GM19452 (cell line): Measurements from ENCODE around the gene KRCC1.

Experiments used
- ATAC-seq: cut with Tn5 transposase; IDR thresholded peaks from one replicate; pipeline ENCODE4 v1.9.1; 2021; ENCODE audit not compliant: unreplicated experiment

Gene KRCC1

GRCh38 chr2:88055371-88056128, at the start of gene KRCC1:
KRCC1 (minus strand) TSS chr2:88055783; CDS start chr2:88028563, 27,220 bp downstream.
- peak; percentile 89 for ATAC-seq

DNA sequence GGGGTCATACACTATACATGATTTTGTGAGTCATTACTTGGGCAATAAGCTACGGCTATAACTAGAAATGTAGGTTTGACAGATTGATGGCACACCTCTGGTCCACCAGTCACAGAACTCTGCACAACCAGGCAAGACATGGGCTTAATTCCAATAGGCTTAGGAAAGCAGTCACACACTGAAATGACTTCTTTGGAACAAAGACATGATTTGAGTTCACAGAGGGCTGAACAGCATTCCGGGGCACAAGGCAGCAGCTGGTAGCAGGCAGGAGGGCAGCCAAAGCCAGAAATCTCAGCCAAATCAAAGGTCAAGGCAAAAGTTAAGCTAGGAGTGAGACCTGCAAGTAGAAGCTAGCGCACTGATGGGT, 44.9 kb upstream of the KRCC1 start:
- no peak for ATAC-seq

- no peak for ATAC-seq
These were observed 44.4 kb upstream of the KRCC1 start for GRCh38 chr2:88099798-88100488.

DNA sequence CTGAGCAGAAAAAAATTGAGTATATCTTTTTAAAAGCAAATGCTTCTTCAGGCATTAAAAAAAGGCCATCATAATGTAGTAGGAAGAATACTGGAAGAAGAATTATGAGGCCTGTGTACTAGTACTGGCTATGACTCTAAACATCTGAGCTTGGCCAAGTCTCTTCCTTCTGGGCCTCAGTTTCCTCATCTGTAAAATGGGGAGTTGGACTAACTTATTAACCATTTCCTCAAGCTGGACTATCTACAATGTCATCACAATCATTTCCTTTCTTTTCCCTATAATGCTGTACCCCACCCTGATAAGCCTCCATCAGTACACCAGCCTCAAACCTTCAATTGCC, 42.9 kb upstream of the KRCC1 start:
- ATAC-seq = no peak

- ATAC-seq = no peak
These were observed 42.4 kb upstream of the KRCC1 start for GRCh38 chr2:88097891-88098557.

- no peak for ATAC-seq
These were observed 41.6 kb upstream of the KRCC1 start for GRCh38 chr2:88097192-88097591.

GRCh38 chr2:88096708-88097107, 41.1 kb upstream of the KRCC1 start:
- no peak for ATAC-seq

- no peak for ATAC-seq
These were observed 39.4 kb upstream of the KRCC1 start for GRCh38 chr2:88095022-88095421.

DNA sequence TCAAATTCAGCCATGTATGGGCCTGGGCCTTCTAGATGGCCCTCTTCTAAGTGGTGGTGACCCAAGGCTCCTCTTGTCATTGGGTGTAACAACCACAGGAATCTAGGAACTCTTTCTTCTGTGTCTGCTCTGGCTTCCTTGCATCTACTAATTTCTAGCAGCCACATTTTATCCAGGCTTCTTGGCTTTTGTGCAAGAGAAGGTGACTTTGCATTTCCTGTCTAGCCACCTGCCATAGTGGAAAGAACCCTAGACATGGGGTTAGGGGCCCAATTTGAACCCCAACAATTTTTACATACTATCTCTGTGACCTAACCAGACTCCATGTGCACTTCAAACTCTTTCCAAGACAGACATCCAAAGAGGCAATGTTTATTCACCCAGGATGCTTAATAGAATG, 37.2 kb upstream of the KRCC1 start:
- ATAC-seq = no peak

DNA sequence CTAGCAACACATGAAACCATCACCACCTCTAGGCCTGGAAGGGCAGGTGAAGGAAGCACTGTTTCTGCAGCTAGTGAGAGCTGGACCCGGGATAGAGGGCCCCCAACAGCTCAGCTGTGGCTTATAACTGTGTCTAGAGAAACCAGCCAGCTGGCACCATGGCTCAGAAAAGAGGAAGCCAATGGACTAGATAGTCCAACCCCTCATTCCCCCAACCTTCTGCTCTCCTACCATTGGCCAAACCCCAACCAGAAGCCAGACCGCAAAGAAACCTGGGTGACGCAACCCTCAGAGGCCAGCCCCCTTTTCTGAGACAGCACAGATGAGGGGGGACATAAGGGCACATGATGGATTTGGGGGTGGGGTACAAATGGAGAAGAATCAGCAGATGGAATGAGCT, 36.4 kb upstream of the KRCC1 start:
- ATAC-seq = no peak

DNA sequence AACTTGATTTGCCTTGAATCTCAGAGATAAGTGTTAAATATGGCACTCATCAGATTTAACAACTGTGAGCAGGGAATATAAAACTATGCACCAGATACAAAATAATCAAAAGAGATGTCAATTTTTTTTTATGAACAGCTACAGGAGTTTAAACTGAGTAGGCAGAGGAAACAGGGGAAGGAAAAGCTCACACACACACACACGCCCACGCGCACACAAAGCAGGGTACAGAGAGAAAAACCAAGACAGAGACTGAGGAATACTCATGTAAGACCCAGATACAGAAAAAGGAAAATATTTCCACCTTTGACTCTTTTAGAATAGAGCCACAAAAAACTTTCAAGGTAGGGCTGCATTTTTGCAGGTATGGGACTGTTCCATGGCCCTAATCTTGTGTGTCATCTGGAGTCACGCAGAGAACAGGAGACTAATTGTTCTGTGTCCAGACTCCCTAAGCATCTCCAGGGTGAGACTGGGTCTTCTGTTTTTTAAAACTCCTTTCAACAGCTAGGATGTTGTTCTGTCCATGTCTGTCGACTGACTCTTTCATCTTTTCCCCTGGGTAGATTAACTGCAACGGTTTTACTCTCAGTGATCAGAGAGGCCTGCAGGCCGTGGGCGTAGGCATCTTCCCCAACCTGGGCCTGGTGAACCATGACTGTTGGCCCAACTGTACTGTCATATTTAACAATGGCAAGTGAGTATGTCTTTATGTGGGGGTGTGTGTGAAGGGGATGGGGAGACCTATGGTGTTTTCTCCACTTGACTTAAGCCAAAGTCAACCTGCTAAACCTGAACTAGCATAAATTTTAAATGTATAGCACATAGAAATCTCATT, 35.1 kb upstream of the KRCC1 start:
- no peak for ATAC-seq

DNA sequence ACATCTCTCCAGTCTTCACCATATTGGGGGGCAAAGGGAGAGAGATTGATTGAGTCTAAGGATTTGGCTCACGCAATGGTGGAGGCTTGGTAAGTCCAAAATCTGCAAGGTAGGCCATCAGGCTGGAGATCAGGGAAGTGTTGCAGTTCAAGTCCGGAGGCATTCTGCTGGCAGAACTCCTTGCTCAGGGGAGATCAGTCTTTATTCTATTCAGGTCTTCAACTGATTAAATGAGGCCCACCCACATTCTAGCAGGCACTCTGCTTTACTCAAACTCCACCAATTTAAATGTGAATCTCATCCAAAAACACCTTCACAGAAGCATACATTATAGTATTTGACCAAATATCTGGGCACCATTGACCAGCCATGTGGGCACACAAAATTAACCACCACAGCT, 33.4 kb upstream of the KRCC1 start:
- no peak for ATAC-seq

DNA sequence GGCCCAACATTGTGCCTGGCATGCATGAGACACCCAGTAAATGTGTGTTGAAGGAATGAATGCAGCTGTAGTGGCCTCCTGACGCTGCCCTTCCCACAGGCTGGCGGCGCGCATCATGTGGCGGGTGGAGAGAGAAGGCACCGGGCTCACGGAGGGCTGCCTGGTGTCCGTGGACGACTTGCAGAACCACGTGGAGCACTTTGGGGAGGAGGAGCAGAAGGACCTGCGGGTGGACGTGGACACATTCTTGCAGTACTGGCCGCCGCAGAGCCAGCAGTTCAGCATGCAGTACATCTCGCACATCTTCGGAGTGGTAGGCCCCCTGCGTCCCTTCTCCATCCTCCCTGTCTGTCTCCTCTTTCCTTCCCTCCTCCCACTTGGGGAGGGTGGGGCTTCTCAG, 32.2 kb upstream of the KRCC1 start:
- ATAC-seq = no peak

- ATAC-seq = no peak
These were observed 31.5 kb upstream of the KRCC1 start for GRCh38 chr2:88087073-88087472.

DNA sequence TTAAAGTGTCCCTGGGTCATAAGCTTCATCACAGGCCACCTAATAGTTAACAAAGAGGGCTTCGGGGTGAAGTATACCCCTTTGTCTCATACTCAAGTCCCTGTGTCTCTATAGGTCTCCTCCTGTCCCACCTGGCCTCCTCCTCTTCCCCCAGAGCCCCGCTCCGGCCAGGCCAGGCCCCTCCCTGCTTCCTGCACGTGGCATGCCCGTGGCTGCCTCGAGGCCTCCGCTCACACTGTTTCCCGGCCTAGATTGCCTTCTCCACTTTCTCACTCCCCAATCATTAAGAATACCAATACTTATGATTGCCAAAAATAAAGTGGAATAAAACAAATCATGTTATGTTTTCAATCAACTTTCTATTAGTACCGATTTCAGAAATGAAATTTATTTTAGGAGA, 30.8 kb upstream of the KRCC1 start:
- ATAC-seq = no peak

DNA sequence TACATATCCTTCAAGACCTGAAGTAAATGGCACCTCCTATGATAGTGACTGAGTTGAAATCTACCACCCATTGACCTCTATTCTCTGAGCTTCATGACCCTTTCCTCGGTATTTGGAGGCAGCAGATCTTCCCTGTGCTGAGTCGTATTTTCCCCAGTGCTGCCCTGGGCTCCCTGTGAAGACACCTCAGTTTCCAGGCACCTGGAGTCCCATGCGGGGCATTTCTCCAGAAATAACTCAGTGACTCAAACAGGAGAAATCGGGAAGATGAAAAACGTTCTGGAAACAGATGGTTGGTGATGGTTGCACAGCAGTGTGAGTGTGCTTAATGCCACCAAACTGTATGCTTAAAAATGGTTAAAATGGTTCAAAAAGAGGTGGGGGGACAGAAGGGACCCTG, 30.0 kb upstream of the KRCC1 start:
- ATAC-seq = no peak

- no peak for ATAC-seq
These were observed 29.5 kb upstream of the KRCC1 start for GRCh38 chr2:88085099-88085498.

- ATAC-seq = no peak
These were observed 27.2 kb upstream of the KRCC1 start for GRCh38 chr2:88082781-88083180.

- no peak for ATAC-seq
These were observed 26.5 kb upstream of the KRCC1 start for GRCh38 chr2:88081924-88082608.

DNA sequence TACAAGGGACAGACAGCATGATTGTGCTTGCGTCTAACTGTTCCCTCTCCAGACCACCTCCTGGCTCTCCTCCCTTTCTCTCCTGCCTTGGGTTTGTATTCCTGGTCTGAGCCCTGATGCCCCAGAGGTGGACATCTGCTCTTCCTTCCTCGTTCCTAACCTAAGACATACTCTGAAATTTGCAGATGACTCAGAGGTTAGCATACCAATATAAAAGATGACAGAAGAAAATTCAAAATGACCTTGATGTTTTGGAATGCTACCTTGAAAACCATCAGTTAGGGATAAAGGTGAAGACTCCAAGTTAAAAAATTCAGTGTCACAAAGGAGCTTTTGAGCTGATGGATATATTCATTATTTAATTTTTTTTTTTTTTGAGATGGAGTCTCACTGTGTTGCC, 25.0 kb upstream of the KRCC1 start:
- ATAC-seq = no peak

GRCh38 chr2:88078643-88079172, 23.1 kb upstream of the KRCC1 start:
- no peak for ATAC-seq
